ENCODE results near the gene GPR17. TPM values are rescaled to one million over a fixed set of nuclear protein-coding genes. Genes with fewer than 3 reads are reported as not detected.

GPR17 gene
- total and polyA plus RNA-seq, 2 experiments from 2014 or later = 0.09 TPM; not detected in 1

DNA sequence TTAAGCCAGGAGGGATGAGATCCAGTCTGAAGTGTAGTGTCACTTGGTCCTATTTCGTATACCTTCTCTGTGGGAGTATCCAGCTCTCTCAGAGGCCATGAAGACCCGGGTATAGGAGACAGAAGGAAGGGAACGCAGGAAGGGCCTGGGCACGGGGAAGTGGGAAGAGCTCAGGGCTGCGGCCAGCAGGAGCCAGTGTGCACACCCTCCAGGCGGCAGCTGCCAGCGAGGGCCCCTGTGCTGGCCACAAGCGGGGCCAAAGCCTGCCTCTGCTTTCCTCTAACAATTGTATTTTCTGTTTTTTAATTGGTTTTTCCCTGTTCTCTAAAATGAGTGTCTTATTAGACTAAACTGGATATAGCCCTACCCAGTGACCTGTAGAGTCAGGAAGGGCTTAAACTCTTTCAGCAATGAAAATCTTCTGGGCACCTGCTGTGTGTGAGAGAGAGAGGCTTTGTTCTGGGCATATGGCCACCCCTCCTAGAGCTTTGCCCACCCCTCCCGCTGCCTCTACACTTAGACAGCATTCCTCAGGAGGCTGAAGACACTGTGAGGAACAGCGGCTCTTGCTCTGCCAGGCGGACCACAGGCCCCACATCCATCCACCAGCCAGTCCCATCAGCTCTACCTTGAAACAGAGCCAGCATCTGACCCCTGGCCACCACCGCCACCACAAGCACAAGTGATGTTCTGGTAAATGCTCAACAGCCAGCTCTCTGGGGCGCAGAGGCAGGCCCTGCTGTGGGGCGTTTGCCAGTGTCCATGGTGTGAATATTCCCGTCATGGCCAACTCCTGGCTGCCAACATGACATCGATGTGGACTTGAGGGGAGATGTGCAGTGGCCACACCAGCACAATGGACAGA, 9.5 kb downstream of the GPR17 start:
- DNase-seq (ENCODE audit: low read depth in 1 of 2, low spot score in 1 of 2) = no peak
- Histone ChIP-seq H3K36me3 (no peaks in the 10 kb centered on the region), H3K27ac (no peak overlapping the region), H3K9me3 (ENCODE audit: low read depth) (no peaks in the 10 kb centered on the region), H3K27me3 (no peaks in the 10 kb centered on the region), H3K4me1 (ENCODE audit: low read depth) (peaks cover 17% of the 10 kb centered on the region), H3K4me3 (no peak overlapping the region)
- TF ChIP-seq, protein P1, sequence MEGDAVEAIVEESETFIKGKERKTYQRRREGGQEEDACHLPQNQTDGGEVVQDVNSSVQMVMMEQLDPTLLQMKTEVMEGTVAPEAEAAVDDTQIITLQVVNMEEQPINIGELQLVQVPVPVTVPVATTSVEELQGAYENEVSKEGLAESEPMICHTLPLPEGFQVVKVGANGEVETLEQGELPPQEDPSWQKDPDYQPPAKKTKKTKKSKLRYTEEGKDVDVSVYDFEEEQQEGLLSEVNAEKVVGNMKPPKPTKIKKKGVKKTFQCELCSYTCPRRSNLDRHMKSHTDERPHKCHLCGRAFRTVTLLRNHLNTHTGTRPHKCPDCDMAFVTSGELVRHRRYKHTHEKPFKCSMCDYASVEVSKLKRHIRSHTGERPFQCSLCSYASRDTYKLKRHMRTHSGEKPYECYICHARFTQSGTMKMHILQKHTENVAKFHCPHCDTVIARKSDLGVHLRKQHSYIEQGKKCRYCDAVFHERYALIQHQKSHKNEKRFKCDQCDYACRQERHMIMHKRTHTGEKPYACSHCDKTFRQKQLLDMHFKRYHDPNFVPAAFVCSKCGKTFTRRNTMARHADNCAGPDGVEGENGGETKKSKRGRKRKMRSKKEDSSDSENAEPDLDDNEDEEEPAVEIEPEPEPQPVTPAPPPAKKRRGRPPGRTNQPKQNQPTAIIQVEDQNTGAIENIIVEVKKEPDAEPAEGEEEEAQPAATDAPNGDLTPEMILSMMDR (IDR thresholded peaks at IDR 0.05; ENCODE audit: low read depth, low read length) = no peak

DNA sequence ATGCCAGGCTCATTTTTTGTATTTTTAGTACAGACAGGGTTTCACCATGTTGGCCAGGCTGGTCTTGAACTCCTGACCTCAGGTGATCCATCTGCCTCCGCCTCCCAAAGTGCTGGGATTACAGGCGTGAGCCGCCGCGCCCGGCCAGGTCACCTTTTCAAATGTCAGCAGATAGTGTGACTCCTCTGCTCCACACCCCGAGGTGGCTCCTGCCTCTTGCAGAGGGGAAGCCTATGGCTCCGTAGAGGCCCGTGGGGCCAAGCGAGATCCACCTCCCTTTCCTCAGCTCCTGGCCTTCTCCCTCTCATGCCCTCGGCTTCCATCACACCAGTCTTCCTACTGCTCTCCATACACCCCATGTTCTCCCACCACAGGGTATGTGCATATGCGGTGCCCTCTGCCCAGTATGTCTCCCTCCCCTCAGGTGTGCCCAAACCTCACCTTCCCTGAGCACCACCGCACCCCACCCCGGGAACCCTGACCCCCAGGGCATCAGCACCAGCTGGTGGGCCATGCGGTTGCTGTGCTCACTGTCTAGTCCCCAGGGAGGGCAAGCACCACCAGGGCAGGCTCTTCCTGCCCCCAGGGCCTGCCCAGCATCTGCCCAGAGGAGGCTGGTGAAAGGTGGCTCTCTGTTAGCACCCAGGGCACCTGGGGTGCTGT, 10.7 kb downstream of the GPR17 start:
- no peak overlapping the region for H3K27ac ChIP-seq
- H3K36me3 ChIP-seq = no peaks in the 10 kb centered on the region
- H3K4me1 ChIP-seq (ENCODE audit: low read depth) = peaks cover 21% of the 10 kb centered on the region
- no peak overlapping the region for H3K4me3 ChIP-seq
- no peaks in the 10 kb centered on the region for H3K27me3 ChIP-seq
- TF ChIP-seq, protein P1 (IDR thresholded peaks at IDR 0.05; ENCODE audit: low read depth, low read length) = no peak
- no peak for DNase-seq (ENCODE audit: low read depth in 1 of 2, low spot score in 1 of 2)
- H3K9me3 ChIP-seq (ENCODE audit: low read depth) = no peaks in the 10 kb centered on the region

DNA sequence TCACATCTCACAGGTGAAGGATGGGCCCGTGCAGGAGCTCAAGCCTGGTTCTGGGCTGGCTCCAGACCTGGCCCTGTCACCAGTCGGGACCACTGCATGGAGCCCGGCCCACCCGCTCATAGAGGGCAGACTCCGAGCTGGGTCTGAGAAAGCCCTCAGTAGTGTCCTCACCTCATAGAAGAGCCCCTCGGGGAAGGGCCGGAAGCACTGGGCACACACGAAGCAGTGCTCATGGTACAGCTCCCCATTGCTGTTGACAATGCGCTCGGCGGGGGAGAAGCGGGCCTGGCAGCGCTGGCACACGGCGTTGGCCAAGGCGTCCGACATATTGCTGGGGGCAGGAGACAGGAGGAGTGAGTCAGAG, 11.3 kb downstream of the GPR17 start:
- Histone ChIP-seq H3K4me1 (ENCODE audit: low read depth) (peaks cover 23% of the 10 kb centered on the region), H3K4me3 (no peak overlapping the region), H3K27ac (no peak overlapping the region), H3K9me3 (ENCODE audit: low read depth) (no peaks in the 10 kb centered on the region), H3K27me3 (no peaks in the 10 kb centered on the region), H3K36me3 (no peaks in the 10 kb centered on the region)
- no peak for DNase-seq (ENCODE audit: low read depth in 1 of 2, low spot score in 1 of 2)
- TF ChIP-seq, protein P1 (IDR thresholded peaks at IDR 0.05; ENCODE audit: low read depth, low read length) = no peak

DNA sequence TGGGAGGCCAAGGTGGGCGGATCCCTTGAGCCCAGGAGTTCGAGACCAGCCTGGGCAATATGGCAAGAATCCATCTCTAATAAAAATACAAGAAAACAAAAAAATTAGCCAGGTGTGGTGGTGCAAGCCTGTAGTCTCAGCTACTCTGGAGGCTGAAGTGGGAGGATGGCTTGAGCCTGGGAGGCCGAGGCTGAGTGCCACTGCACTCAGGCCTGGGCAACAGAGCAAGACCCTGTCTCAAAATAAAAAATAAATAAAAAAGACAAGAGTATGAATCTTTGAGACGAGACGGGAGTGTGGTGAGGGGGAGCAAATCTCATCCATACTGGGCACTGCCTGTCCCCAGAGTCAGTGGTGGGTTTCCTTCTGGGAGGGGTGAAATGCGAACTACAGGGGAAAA, 12.2 kb downstream of the GPR17 start:
- TF ChIP-seq, protein P1 (IDR thresholded peaks at IDR 0.05; ENCODE audit: low read depth, low read length) = no peak
- Histone ChIP-seq H3K36me3 (no peaks in the 10 kb centered on the region), H3K4me3 (no peak overlapping the region), H3K27me3 (no peaks in the 10 kb centered on the region), H3K9me3 (ENCODE audit: low read depth) (no peaks in the 10 kb centered on the region), H3K27ac (no peak overlapping the region), H3K4me1 (ENCODE audit: low read depth) (peaks cover 22% of the 10 kb centered on the region)
- no peak for DNase-seq (ENCODE audit: low read depth in 1 of 2, low spot score in 1 of 2)

DNA sequence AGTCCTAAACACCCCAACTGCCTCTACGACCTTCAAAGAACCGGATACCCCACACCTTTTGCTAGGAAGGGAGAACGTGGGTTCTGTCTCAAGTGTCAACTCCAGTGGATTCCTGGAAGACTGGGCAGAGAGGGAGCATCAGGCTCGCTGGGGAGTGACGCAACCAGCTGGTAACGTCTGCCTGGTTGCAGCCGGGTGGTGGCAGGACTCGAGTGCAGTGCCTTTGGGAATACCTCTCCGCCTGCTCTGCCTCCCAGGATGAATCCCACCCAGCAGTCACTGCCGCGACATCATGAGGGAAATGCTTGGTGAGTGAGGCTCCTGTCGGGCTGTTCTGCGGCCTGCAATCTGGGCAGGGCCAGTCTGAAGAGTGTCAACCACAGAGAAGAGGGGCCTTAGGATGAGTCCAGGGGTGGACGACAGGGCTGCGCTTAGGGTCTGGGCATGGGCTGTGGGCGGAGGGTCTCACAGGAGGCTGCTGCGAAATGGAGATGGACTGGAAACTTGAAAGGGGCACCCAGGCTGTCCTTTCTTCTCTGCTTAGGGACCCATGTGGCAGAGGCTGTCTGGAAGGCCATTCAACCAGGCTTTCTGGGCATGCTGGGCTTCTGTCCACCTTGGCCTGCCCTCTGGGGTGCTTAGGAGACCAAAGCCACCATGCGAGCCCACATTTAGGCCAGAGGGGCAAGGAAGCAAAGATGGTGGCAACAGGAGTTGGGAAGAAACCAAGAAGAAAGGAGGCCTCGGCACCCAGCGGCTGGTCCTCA, 12.9 kb downstream of the GPR17 start:
- Histone ChIP-seq H3K36me3 (no peaks in the 10 kb centered on the region), H3K4me1 (ENCODE audit: low read depth) (peaks cover 24% of the 10 kb centered on the region), H3K27me3 (peaks cover 2% of the 10 kb centered on the region), H3K4me3 (no peak overlapping the region), H3K27ac (no peak overlapping the region), H3K9me3 (ENCODE audit: low read depth) (no peaks in the 10 kb centered on the region)
- no peak for DNase-seq (ENCODE audit: low read depth in 1 of 2, low spot score in 1 of 2)
- TF ChIP-seq, protein P1 (IDR thresholded peaks at IDR 0.05; ENCODE audit: low read depth, low read length) = no peak

All from cardiac muscle cell (in vitro differentiated cells and primary cell).